Activated T-helper 1 cell treated with anti-CD3 and anti-CD28 coated beads, Interleukin-12 subunit alpha, Interleukin-12 subunit beta, Interleukin-2, Interleukin-4 antibody, amounts not matched to agents 30 ng/mL and 10 ng/mL and 1 ng/mL, durations not matched to agents 14 hours and 24 hours and 36 hours (primary cell): ENCODE data around the gene PWWP2B. TPM values are rescaled to one million over a fixed set of nuclear protein-coding genes. Genes with fewer than 3 reads are reported as not detected.

Experiments
- DNase-seq: peaks from one replicate; pipeline ENCODE4 v3.0.0; 2021; ENCODE audit warnings: low spot score
- H3K27ac Mint-ChIP-seq: one replicate; pipeline ENCODE4 v1.8.0; 2021; ENCODE audit warnings: mild to moderate bottlenecking, mixed read lengths
- H3K27me3 Mint-ChIP-seq: one replicate; pipeline ENCODE4 v1.8.0; 2022; ENCODE audit warnings: mild to moderate bottlenecking, moderate library complexity, mixed read lengths; ENCODE audit not compliant: insufficient read depth
- H3K36me3 Mint-ChIP-seq: one replicate; pipeline ENCODE4 v1.8.0; 2021; ENCODE audit warnings: low read depth, mixed read lengths
- H3K4me1 Mint-ChIP-seq: one replicate; pipeline ENCODE4 v1.8.0; 2021; ENCODE audit warnings: low read depth, mixed read lengths
- H3K4me3 Mint-ChIP-seq: one replicate; pipeline ENCODE4 v1.8.0; 2021; ENCODE audit warnings: mild to moderate bottlenecking, moderate library complexity, mixed read lengths
- H3K9me3 Mint-ChIP-seq: one replicate; pipeline ENCODE4 v1.8.0; 2021; ENCODE audit warnings: mixed read lengths
- intact Hi-C: fragments of 100-400 bp; cut with micrococcal nuclease; formaldehyde crosslinking; loops from one replicate; pipeline ENCODE4 v1.15.1; 2024
- total RNA-seq: library from RNA; stranded (reverse); gene quantifications from 2 replicates; pipeline ENCODE4 v1.2.3, GENCODE V29; 2022

Gene PWWP2B
- total RNA-seq, 1 donor from 2014 or later = 4.1 TPM

- H3K27ac Mint-ChIP-seq = no peak overlapping the region
- no peaks in the 10 kb centered on the region for H3K9me3 Mint-ChIP-seq
- H3K4me3 Mint-ChIP-seq = no peak overlapping the region
- peaks cover 2% of the 10 kb centered on the region for H3K36me3 Mint-ChIP-seq
- no peak for DNase-seq
- intact Hi-C loops = no loop called here
- H3K4me1 Mint-ChIP-seq = no peaks in the 10 kb centered on the region
- no peaks in the 10 kb centered on the region for H3K27me3 Mint-ChIP-seq
Measured at GRCh38 chr10:132356621-132357195, 40.3 kb upstream of the PWWP2B start.

DNA sequence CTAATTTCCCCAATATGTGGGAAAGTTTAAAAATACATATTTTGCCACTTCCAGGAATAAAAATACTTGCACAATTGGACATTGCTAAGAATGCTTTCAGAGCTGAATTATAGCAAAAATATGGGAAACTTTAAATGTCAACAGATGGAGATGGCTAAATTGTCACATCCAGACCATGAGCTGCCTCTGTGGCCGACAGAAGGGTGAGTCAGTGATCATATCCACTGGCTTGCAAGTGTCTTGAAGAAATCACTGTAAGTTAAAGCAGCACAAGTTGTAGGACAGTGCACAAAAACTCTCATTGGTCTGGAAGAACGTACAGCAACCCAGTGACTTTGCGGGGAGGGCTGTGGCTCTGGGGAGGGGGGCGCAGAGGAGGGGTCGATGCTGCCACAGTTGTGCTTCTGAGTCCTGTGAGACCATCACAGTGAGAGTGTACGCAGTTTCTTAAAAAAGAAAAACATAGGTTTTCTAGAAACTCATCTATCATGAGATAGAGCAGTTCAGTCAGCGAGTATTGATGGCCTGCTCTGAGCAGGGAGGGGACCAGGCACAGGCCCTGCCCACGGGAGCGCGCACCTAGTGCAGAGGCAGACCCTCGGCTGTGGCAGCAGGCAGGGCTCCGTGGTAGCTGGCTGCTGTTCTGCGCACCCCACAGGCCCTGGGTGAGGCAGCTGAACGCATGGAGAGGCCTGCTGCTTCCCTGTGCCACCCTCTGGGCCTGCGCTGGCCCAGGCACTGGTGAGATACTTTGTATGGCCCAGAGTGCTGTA is 39.5 kb upstream of the PWWP2B start:
- intact Hi-C loops = no loop called here
- Mint-ChIP-seq H3K4me3 (no peak overlapping the region), H3K9me3 (no peaks in the 10 kb centered on the region), H3K4me1 (no peaks in the 10 kb centered on the region), H3K27me3 (no peaks in the 10 kb centered on the region), H3K36me3 (peaks cover 2% of the 10 kb centered on the region), H3K27ac (no peak overlapping the region)
- DNase-seq = no peak

DNA sequence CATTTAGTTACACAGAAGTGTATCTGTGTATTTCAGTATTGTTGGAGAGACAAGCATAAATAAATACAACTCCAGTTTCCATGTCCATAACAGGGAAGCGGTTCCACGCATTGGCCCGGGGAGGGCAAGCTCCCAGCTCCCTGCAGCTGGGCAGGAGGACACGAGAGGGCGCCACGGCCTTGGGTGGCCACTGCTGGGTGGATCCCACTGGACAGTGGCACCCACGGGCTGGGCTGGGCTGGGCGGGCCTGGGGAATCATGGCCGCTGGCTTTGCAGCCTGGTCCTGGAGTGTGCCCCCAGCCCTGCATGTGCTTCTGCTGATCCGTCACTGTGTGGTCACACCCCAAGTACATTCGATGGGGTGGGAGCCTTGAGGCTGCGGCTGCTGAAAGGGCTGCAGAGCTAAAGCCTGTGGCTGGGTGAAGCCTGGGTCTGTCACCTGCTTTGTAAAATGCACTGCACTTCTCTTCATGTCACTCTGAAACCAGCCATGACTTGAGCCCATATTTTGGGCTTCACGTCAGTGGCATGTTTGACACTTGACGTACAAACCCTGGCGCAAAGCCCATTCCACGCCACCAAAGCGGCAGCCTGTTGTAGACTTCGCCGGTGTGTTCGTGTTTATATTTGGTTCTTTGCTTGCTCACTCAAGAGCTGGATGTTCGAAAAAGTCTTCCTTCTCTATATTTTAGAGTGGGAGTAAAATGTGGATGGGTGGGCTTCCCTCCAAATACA is 37.5 kb upstream of the PWWP2B start:
- intact Hi-C loops = loop anchor here (10.0 kb wide), 1 partner anchor 255 kb away; no protein-coding TSS in a partner anchor
- no peak for DNase-seq
- Mint-ChIP-seq H3K4me3 (no peak overlapping the region), H3K27me3 (no peaks in the 10 kb centered on the region), H3K27ac (no peak overlapping the region), H3K4me1 (peaks cover 3% of the 10 kb centered on the region), H3K36me3 (no peaks in the 10 kb centered on the region), H3K9me3 (peaks cover 5% of the 10 kb centered on the region)

GRCh38 chr10:132360766-132361447 is 36.1 kb upstream of the PWWP2B start:
- Mint-ChIP-seq H3K4me1 (peaks cover 8% of the 10 kb centered on the region), H3K27ac (no peak overlapping the region), H3K4me3 (no peak overlapping the region), H3K36me3 (peaks cover 3% of the 10 kb centered on the region), H3K27me3 (no peaks in the 10 kb centered on the region), H3K9me3 (peaks cover 11% of the 10 kb centered on the region)
- DNase-seq = no peak
- intact Hi-C loops = loop anchor here (10.0 kb wide), 1 partner anchor 254 kb away; no protein-coding TSS in a partner anchor

GRCh38 chr10:132361581-132362101 is 35.4 kb upstream of the PWWP2B start:
- intact Hi-C loops = loop anchor here (10.0 kb wide), 1 partner anchor 253 kb away; no protein-coding TSS in a partner anchor
- Mint-ChIP-seq H3K36me3 (peaks cover 3% of the 10 kb centered on the region), H3K4me1 (peaks cover 8% of the 10 kb centered on the region), H3K27ac (no peak overlapping the region), H3K4me3 (no peak overlapping the region), H3K9me3 (peaks cover 11% of the 10 kb centered on the region), H3K27me3 (no peaks in the 10 kb centered on the region)
- no peak for DNase-seq

DNA sequence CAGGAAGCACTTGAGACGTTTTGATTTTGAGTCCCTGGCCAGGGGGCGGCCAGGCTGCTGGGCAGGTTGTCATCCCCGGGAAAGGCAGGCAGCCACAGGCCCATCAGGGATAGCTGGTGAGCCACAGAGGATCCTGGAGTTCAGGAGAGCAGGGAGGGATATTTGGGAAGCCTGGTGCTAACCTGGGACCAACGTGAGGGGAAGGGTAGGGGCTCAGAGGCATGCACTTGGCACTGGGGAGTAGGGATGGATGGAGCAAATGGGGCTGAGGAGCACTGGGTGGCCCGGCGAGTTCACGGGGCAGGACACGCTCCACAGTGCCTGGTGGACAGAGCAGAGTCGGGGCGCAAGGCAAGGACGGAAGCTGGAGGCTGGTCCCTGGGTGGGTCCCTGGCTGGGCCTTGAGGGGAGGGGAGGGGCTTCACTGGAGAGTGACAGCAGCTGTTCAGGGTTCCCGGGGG is 34.8 kb upstream of the PWWP2B start:
- no peak for DNase-seq
- Mint-ChIP-seq H3K4me1 (peaks cover 8% of the 10 kb centered on the region), H3K36me3 (peaks cover 3% of the 10 kb centered on the region), H3K4me3 (no peak overlapping the region), H3K27ac (no peak overlapping the region), H3K27me3 (no peaks in the 10 kb centered on the region), H3K9me3 (peaks cover 11% of the 10 kb centered on the region)
- intact Hi-C loops = loop anchor here (10.0 kb wide), 1 partner anchor 253 kb away; no protein-coding TSS in a partner anchor

- DNase-seq = no peak
- peaks cover 3% of the 10 kb centered on the region for H3K36me3 Mint-ChIP-seq
- H3K9me3 Mint-ChIP-seq = peaks cover 11% of the 10 kb centered on the region
- intact Hi-C loops = loop anchor here (10.0 kb wide), 1 partner anchor 251 kb away; no protein-coding TSS in a partner anchor
- H3K4me1 Mint-ChIP-seq = peaks cover 8% of the 10 kb centered on the region
- H3K27me3 Mint-ChIP-seq = no peaks in the 10 kb centered on the region
- H3K27ac Mint-ChIP-seq = no peak overlapping the region
- H3K4me3 Mint-ChIP-seq = no peak overlapping the region
Measured at GRCh38 chr10:132363376-132363775, 33.6 kb upstream of the PWWP2B start.

- intact Hi-C loops = loop anchor here (2.0 to 10.0 kb wide), 2 partner anchors 25 to 251 kb away; no protein-coding TSS in a partner anchor
- Mint-ChIP-seq H3K27me3 (no peaks in the 10 kb centered on the region), H3K27ac (peak overlapping the region; percentile 77), H3K4me3 (peak overlapping the region; percentile 1), H3K36me3 (peaks cover 3% of the 10 kb centered on the region), H3K4me1 (peaks cover 8% of the 10 kb centered on the region), H3K9me3 (peaks cover 11% of the 10 kb centered on the region)
- DNase-seq = no peak
Measured at GRCh38 chr10:132363921-132364593, 32.9 kb upstream of the PWWP2B start.

- Mint-ChIP-seq H3K4me3 (peak overlapping the region; percentile 1), H3K27me3 (no peaks in the 10 kb centered on the region), H3K4me1 (peaks cover 8% of the 10 kb centered on the region), H3K27ac (peak overlapping the region; percentile 77), H3K36me3 (peaks cover 3% of the 10 kb centered on the region), H3K9me3 (peaks cover 11% of the 10 kb centered on the region)
- DNase-seq = no peak
- intact Hi-C loops = loop anchor here (2.0 to 10.0 kb wide), 2 partner anchors 24 to 250 kb away; no protein-coding TSS in a partner anchor
Measured at GRCh38 chr10:132364594-132364970, 32.4 kb upstream of the PWWP2B start.

DNA sequence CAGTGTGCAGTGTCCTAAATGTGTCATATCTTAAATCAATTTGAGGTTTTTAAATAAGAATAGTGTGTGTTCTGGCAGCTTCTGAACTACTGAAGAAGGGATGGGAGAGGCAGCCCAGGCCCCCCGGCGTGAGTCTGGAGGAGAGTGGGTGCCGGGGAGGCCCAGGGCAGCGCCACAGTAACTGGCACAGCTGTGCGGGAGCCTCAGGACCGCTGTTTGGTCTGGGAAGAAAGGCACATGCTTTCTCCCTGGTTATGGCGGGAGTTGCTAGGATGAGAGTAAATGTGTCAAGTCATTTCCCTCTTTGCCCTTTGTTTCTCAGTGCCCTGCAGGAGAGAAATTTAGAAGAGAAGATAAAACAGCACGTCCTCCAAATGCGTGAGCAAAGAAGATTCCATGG is 31.9 kb upstream of the PWWP2B start:
- intact Hi-C loops = loop anchor here (2.0 to 10.0 kb wide), 2 partner anchors 24 to 250 kb away; no protein-coding TSS in a partner anchor

GRCh38 chr10:132366006-132366405 is 31.0 kb upstream of the PWWP2B start:
- peaks cover 3% of the 10 kb centered on the region for H3K36me3 Mint-ChIP-seq
- DNase-seq = no peak
- H3K9me3 Mint-ChIP-seq = peaks cover 11% of the 10 kb centered on the region
- peaks cover 8% of the 10 kb centered on the region for H3K4me1 Mint-ChIP-seq
- H3K27ac Mint-ChIP-seq = no peak overlapping the region
- intact Hi-C loops = loop anchor here (10.0 kb wide), 1 partner anchor 249 kb away; no protein-coding TSS in a partner anchor
- no peak overlapping the region for H3K4me3 Mint-ChIP-seq
- no peaks in the 10 kb centered on the region for H3K27me3 Mint-ChIP-seq

More for the DNA sequence above, 31.9 kb upstream of the PWWP2B start:
- Mint-ChIP-seq H3K4me3 (no peak overlapping the region), H3K4me1 (peaks cover 8% of the 10 kb centered on the region), H3K9me3 (peaks cover 11% of the 10 kb centered on the region), H3K36me3 (peaks cover 3% of the 10 kb centered on the region), H3K27me3 (no peaks in the 10 kb centered on the region), H3K27ac (peak overlapping the region; percentile 77)
- no peak for DNase-seq
